Measurements from ENCODE around the gene SPHK2.

The SPHK2 gene

DNA sequence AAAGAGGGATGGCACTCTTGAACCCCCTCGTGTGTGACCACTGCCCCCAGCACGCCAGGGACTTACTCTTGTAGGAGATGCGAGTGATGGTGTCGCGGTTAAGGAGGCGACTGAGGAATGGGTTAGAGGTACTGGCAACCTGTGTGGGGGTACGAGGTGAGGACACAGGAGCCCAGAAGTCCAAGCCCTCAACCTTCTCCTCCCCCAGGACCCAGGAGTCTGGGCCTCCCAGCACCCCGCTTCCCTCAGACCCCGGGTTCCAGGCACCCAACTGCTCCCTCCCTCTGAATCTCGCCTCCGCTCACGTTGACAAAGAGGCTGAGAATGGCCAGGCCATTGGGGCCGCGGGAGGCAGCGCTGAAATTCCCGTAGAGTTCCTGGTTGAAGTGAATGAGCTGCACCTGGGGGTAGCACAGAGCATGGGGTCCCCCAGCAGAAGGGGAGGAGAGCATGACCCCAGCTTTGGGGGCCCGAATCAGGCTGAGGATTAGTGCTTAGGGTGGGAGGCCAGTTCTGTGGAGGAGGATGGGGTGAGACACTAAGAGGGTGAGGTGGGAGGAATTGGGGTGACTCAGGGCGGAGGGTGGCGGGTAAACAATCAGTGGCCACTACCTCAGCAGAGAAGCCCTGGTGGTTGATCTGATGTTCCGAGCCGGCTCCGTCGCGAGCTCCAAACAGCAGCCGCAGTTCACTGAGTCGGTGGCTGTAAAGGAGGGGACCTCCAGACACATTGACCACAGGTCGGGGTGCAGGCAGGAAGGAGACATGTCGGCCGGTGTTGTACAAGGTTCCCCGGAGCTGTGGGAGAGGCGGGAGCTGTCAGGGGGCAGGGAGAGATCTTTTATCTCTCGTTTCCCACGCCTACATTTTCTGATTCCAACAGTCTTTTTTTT is 20.4 kb downstream of the SPHK2 start:
- no peak for DNase-seq (ENCODE audit: low spot score)
- H3K9me3 ChIP-seq (ENCODE audit: severe bottlenecking) = no peaks in the 10 kb centered on the region
- H3K27me3 ChIP-seq (ENCODE audit: insufficient read depth, poor library complexity, severe bottlenecking) = no peaks in the 10 kb centered on the region
- H3K4me3 ChIP-seq (ENCODE audit: severe bottlenecking) = no peak overlapping the region
- no peaks in the 10 kb centered on the region for H3K36me3 ChIP-seq (ENCODE audit: low read depth)
- no peak overlapping the region for H3K27ac ChIP-seq (ENCODE audit: poor library complexity, severe bottlenecking)
- ATAC-seq (ENCODE audit: low read depth) = no peak
- TF ChIP-seq, protein P1, sequence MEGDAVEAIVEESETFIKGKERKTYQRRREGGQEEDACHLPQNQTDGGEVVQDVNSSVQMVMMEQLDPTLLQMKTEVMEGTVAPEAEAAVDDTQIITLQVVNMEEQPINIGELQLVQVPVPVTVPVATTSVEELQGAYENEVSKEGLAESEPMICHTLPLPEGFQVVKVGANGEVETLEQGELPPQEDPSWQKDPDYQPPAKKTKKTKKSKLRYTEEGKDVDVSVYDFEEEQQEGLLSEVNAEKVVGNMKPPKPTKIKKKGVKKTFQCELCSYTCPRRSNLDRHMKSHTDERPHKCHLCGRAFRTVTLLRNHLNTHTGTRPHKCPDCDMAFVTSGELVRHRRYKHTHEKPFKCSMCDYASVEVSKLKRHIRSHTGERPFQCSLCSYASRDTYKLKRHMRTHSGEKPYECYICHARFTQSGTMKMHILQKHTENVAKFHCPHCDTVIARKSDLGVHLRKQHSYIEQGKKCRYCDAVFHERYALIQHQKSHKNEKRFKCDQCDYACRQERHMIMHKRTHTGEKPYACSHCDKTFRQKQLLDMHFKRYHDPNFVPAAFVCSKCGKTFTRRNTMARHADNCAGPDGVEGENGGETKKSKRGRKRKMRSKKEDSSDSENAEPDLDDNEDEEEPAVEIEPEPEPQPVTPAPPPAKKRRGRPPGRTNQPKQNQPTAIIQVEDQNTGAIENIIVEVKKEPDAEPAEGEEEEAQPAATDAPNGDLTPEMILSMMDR (IDR thresholded peaks at IDR 0.05; ENCODE audit: poor library complexity, severe bottlenecking) = no peak
- peaks cover 5% of the 10 kb centered on the region for H3K4me1 ChIP-seq (ENCODE audit: insufficient read depth, poor library complexity, severe bottlenecking)

DNA sequence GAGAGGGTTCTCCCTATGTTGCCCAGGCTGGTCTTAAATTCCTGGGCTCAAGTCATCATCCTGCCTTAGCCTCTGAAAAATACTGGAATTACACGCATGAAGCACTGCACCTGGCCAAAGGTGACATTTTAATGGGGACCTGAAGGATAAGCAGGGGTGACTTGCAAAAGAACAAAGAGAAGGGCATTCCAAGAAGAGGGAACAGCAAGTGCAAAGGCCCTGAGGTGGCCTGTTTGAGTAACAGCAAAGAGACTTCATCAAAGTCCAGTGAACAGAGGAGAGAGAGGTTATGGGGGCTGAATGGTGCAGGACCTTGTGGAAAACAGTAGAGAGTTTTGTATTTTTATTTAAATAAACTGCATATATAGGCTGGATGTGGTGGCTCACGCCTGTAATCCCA is 22.5 kb downstream of the SPHK2 start:
- no peaks in the 10 kb centered on the region for H3K36me3 ChIP-seq (ENCODE audit: low read depth)
- no peaks in the 10 kb centered on the region for H3K4me1 ChIP-seq (ENCODE audit: insufficient read depth, poor library complexity, severe bottlenecking)
- H3K27me3 ChIP-seq (ENCODE audit: insufficient read depth, poor library complexity, severe bottlenecking) = no peaks in the 10 kb centered on the region
- H3K9me3 ChIP-seq (ENCODE audit: severe bottlenecking) = no peaks in the 10 kb centered on the region
- no peak overlapping the region for H3K4me3 ChIP-seq (ENCODE audit: severe bottlenecking)
- no peak for ATAC-seq (ENCODE audit: low read depth)
- no peak for DNase-seq (ENCODE audit: low spot score)
- TF ChIP-seq, protein P1 (IDR thresholded peaks at IDR 0.05; ENCODE audit: poor library complexity, severe bottlenecking) = no peak
- no peak overlapping the region for H3K27ac ChIP-seq (ENCODE audit: poor library complexity, severe bottlenecking)

DNA sequence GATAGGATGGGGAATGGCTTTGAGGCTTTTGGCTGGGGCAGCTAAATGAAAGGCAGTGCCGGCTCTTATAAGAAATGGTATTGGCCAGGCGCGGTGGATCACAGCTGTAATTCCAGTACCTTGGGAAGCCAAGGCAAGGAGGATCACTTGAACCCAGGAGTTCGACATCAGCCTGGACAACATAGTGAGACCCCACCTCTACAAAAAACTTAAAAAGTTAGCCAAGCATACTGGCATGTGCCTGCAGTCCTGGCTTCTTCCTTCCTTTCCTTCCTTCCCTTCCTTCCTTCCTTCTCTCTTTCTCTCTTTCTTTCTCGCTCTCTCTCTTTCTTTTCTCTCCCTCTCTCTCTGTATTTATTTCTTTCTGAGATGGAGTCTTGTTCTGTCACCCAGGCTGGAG is 23.6 kb downstream of the SPHK2 start:
- TF ChIP-seq, protein P1 (IDR thresholded peaks at IDR 0.05; ENCODE audit: poor library complexity, severe bottlenecking) = no peak
- Histone ChIP-seq H3K4me1 (ENCODE audit: insufficient read depth, poor library complexity, severe bottlenecking) (no peaks in the 10 kb centered on the region), H3K27ac (ENCODE audit: poor library complexity, severe bottlenecking) (no peak overlapping the region), H3K4me3 (ENCODE audit: severe bottlenecking) (no peak overlapping the region), H3K27me3 (ENCODE audit: insufficient read depth, poor library complexity, severe bottlenecking) (no peaks in the 10 kb centered on the region), H3K36me3 (ENCODE audit: low read depth) (no peaks in the 10 kb centered on the region), H3K9me3 (ENCODE audit: severe bottlenecking) (no peaks in the 10 kb centered on the region)
- ATAC-seq (ENCODE audit: low read depth) (no peak), DNase-seq (ENCODE audit: low spot score) (no peak)

DNA sequence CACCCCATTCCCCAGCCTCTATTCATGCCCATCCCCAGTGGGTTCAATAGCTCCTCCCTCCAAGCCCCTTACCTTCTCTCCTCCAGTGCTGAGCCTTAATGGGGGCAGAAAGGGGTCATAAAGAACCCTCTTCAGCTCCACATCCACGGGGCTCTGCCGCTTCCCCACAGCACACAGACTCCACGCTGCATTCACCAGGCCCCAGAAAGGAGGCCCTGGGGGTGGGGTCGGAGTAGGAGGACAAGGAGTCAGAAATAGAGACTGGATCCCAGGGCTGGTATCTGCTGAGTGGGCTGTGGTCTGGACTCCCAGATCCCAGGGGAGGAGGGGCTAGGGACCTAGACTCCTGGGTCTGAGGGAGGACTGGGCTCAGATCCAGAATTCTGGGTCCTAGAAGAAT is 25.0 kb downstream of the SPHK2 start:
- Histone ChIP-seq H3K4me3 (ENCODE audit: severe bottlenecking) (no peak overlapping the region), H3K27ac (ENCODE audit: poor library complexity, severe bottlenecking) (no peak overlapping the region), H3K4me1 (ENCODE audit: insufficient read depth, poor library complexity, severe bottlenecking) (peaks cover 4% of the 10 kb centered on the region), H3K9me3 (ENCODE audit: severe bottlenecking) (no peaks in the 10 kb centered on the region), H3K36me3 (ENCODE audit: low read depth) (no peaks in the 10 kb centered on the region), H3K27me3 (ENCODE audit: insufficient read depth, poor library complexity, severe bottlenecking) (no peaks in the 10 kb centered on the region)
- TF ChIP-seq, protein P1 (IDR thresholded peaks at IDR 0.05; ENCODE audit: poor library complexity, severe bottlenecking) = no peak
- no peak for ATAC-seq (ENCODE audit: low read depth)
- no peak for DNase-seq (ENCODE audit: low spot score)
